H9 (cell line): ENCODE measurements around the gene SLC7A1. TPM values are rescaled to one million over a fixed set of nuclear protein-coding genes. Genes with fewer than 3 reads are reported as not detected.

Experiments used
- DNase-seq: peaks from one replicate; pipeline ENCODE4 v3.0.0-alpha.2; 2017
- H2AFZ ChIP-seq: one replicate; pipeline ENCODE4 v1.6.1; 2013; ENCODE audit warnings: mild to moderate bottlenecking, low read length, control low read depth, moderate library complexity
- H2AK5ac ChIP-seq: 2 replicates; pipeline ENCODE4 v1.6.1; 2013; ENCODE audit warnings: low read length, control low read depth, mixed read lengths; ENCODE audit not compliant: insufficient read length
- H2BK120ac ChIP-seq: one replicate; pipeline ENCODE4 v1.6.1; 2013; ENCODE audit warnings: low read depth, mild to moderate bottlenecking, low read length, control low read depth, inconsistent platforms; ENCODE audit not compliant: poor library complexity, severe bottlenecking
- H2BK12ac ChIP-seq: 2 replicates; pipeline ENCODE4 v1.6.1; 2013; ENCODE audit warnings: low read length, control low read depth, mixed read lengths, low read depth; ENCODE audit not compliant: insufficient read length
- H2BK15ac ChIP-seq: 2 replicates; pipeline ENCODE4 v1.6.1; 2013; ENCODE audit warnings: low read depth, low read length, control low read depth
- H2BK20ac ChIP-seq: one replicate; pipeline ENCODE4 v1.6.1; 2013; ENCODE audit warnings: low read depth, mild to moderate bottlenecking, low read length, control low read depth, inconsistent platforms; ENCODE audit not compliant: poor library complexity, severe bottlenecking
- H2BK5ac ChIP-seq: 2 replicates; pipeline ENCODE4 v1.6.1; 2013; ENCODE audit warnings: low read length, control low read depth, mixed read lengths; ENCODE audit not compliant: insufficient read length
- H3K14ac ChIP-seq: 2 replicates; pipeline ENCODE4 v1.6.1; 2013; ENCODE audit warnings: low read length, control low read depth; ENCODE audit not compliant: insufficient read depth
- H3K18ac ChIP-seq: 2 replicates; pipeline ENCODE4 v1.6.1; 2013; ENCODE audit warnings: low read depth, mild to moderate bottlenecking, mixed read lengths, low read length, control low read depth; ENCODE audit not compliant: insufficient read length
- H3K23ac ChIP-seq: 2 replicates; pipeline ENCODE4 v1.6.1; 2013; ENCODE audit warnings: low read length, control low read depth, mixed read lengths, low read depth; ENCODE audit not compliant: insufficient read length
- H3K23me2 ChIP-seq: 2 replicates; pipeline ENCODE4 v1.6.1; 2013; ENCODE audit warnings: low read depth, mild to moderate bottlenecking, mixed read lengths, low read length, control low read depth; ENCODE audit not compliant: insufficient read length, poor library complexity, severe bottlenecking
- H3K27ac ChIP-seq: 2 replicates; pipeline ENCODE4 v1.5.1; 2013; ENCODE audit warnings: low read length, control low read depth, mixed read lengths, low read depth; ENCODE audit not compliant: insufficient read length
- H3K27me3 ChIP-seq: 2 replicates; pipeline ENCODE4 v1.6.1; 2013; ENCODE audit warnings: low read length, control low read depth, inconsistent platforms; ENCODE audit not compliant: insufficient read depth
- H3K4ac ChIP-seq: 2 replicates; pipeline ENCODE4 v1.6.1; 2013; ENCODE audit warnings: low read depth, mild to moderate bottlenecking, control low read depth, inconsistent platforms, low read length, moderate library complexity
- H3K4me1 ChIP-seq: 2 replicates; pipeline ENCODE4 v1.6.1; 2013; ENCODE audit warnings: low read length, control low read depth, inconsistent platforms; ENCODE audit not compliant: insufficient read depth
- H3K4me2 ChIP-seq: 2 replicates; pipeline ENCODE4 v1.6.1; 2013; ENCODE audit warnings: low read length, control low read depth, mixed read lengths; ENCODE audit not compliant: insufficient read length, insufficient read depth
- H3K56ac ChIP-seq: 2 replicates; pipeline ENCODE4 v1.6.1; 2013; ENCODE audit warnings: low read depth, mild to moderate bottlenecking, mixed read lengths, low read length, control low read depth; ENCODE audit not compliant: insufficient read length
- H3K79me1 ChIP-seq: 2 replicates; pipeline ENCODE4 v1.6.1; 2013; ENCODE audit warnings: low read depth, mild to moderate bottlenecking, moderate library complexity, low read length, control low read depth, inconsistent platforms; ENCODE audit not compliant: insufficient read depth, poor library complexity, severe bottlenecking
- H3K79me2 ChIP-seq: 2 replicates; pipeline ENCODE4 v1.6.1; 2013; ENCODE audit warnings: low read length, control low read depth, inconsistent platforms; ENCODE audit not compliant: insufficient read depth
- H3K9ac ChIP-seq: 2 replicates; pipeline ENCODE4 v1.6.1; 2013; ENCODE audit warnings: low read length, control low read depth, mixed read lengths; ENCODE audit not compliant: insufficient read length; ENCODE audit errors: extremely low read depth
- H3K9me3 ChIP-seq: one replicate; pipeline ENCODE4 v1.6.1; 2013; ENCODE audit warnings: low read depth, low read length, inconsistent platforms; ENCODE audit not compliant: control insufficient read depth
- H3T11ph ChIP-seq: one replicate; pipeline ENCODE4 v1.6.1; 2013; ENCODE audit warnings: mild to moderate bottlenecking, low read length, control low read depth, inconsistent platforms
- H4K20me1 ChIP-seq: one replicate; pipeline ENCODE4 v1.6.1; 2013; ENCODE audit not compliant: control insufficient read depth, insufficient read length, insufficient read depth
- H4K5ac ChIP-seq: 2 replicates; pipeline ENCODE4 v1.6.1; 2013; ENCODE audit warnings: low read depth, mild to moderate bottlenecking, mixed read lengths, low read length, control low read depth; ENCODE audit not compliant: insufficient read length
- H4K8ac ChIP-seq: replicated peaks from 2 replicates; pipeline ENCODE4 v1.6.1; 2013; ENCODE audit warnings: low read length, control low read depth, mixed read lengths, low read depth; ENCODE audit not compliant: insufficient read length
- H4K91ac ChIP-seq: 2 replicates; pipeline ENCODE4 v1.6.1; 2013; ENCODE audit warnings: low read depth, mild to moderate bottlenecking, moderate library complexity, mixed read lengths, low read length, control low read depth; ENCODE audit not compliant: insufficient read length
- H3K27ac Mint-ChIP-seq, 3 experiments: 2 replicates in 2 of 3; 3 replicates in 1 of 3; pipeline ENCODE4 v1.8.0; 2020 to 2021; ENCODE audit warnings: mixed read lengths in 3 of 3, mild to moderate bottlenecking in 1 of 3, moderate library complexity in 1 of 3
- H3K27me3 Mint-ChIP-seq: 2 replicates; pipeline ENCODE4 v1.8.0; 2021; ENCODE audit warnings: low read depth, mild to moderate bottlenecking, moderate library complexity, mixed read lengths
- H3K36me3 Mint-ChIP-seq, 3 experiments: 2 replicates in 2 of 3; 3 replicates in 1 of 3; pipeline ENCODE4 v1.8.0; 2020 to 2021; ENCODE audit warnings: low read depth in 3 of 3, mixed read lengths in 3 of 3; ENCODE audit not compliant: insufficient read depth in 1 of 3
- H3K4me1 Mint-ChIP-seq, 2 experiments: 2 replicates each; pipeline ENCODE4 v1.8.0; 2020; ENCODE audit warnings: mixed read lengths in 2 of 2
- H3K4me3 Mint-ChIP-seq, 2 experiments: 2 replicates in 1 of 2; 3 replicates in 1 of 2; pipeline ENCODE4 v1.8.0; 2020 to 2021; ENCODE audit warnings: mild to moderate bottlenecking in 2 of 2, mixed read lengths in 2 of 2, moderate library complexity in 1 of 2
- H3K9me3 Mint-ChIP-seq, 2 experiments: 2 replicates in 1 of 2; 3 replicates in 1 of 2; pipeline ENCODE4 v1.8.0; 2020; ENCODE audit warnings: mild to moderate bottlenecking in 2 of 2, mixed read lengths in 2 of 2, moderate library complexity in 1 of 2
- WGBS: extraction: QIAGEN DNeasy Blood & Tissue Kit; methylation state at CpG from one replicate; pipeline ENCODE4 v1.1.7; 2013; ENCODE audit warnings: missing lambda C conversion rate, low lambda C conversion rate, mixed read lengths; ENCODE audit not compliant: insufficient read length; ENCODE audit errors: extremely low coverage; 5-methylcytosine and 5-hydroxymethylcytosine counted together
- total RNA-seq: library from RNA; stranded (reverse); gene quantifications from 2 replicates; pipeline ENCODE4 v1.2.1, GENCODE V29; 2021
- TF ChIP-seq, protein P1 (sequence below): fragments of 200-600 bp; sonication (generic); conservative IDR thresholded peaks from 3 replicates; pipeline ENCODE4 v1.8.0; 2021; ENCODE audit warnings: antibody characterized with exemption, mild to moderate bottlenecking

SLC7A1 gene
- total RNA-seq, 1 experiment from 2014 or later = 109 TPM

DNA sequence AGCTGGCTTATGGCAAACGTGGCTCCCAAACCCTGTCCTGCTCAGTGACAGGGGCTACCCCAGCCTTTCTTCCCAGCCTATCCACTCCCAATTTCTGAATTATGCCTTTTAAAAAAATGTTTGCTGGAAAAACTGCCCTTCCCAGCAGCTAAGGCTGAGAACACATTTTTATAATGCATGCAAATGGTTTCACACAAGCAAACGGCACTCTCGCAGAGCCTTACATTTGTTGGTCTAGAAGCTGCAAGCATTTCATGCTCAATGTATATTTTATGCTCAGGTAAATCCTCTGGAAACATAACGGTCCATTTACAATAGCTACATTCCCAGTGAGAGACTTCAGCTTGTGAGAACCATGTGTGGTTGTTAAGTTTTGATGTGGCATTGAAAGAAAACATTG is 61.4 kb downstream of the SLC7A1 start:
- peaks cover under 1% of the 10 kb centered on the region; the same call in 1 of the 2 replicates for H3K79me2 ChIP-seq
- H2BK120ac ChIP-seq = no peak overlapping the region
- no peak overlapping the region for H3K4me2 ChIP-seq
- no peaks in the 10 kb centered on the region for H3K23me2 ChIP-seq
- no peak overlapping the region for H2BK12ac ChIP-seq
- no peaks in the 10 kb centered on the region for H3K27me3 ChIP-seq
- no peaks in the 10 kb centered on the region for H4K20me1 ChIP-seq
- H3K36me3 Mint-ChIP-seq = peaks cover 33 to 69% (median 51%) of the 10 kb centered on the region in 3 experiments
- H3K27me3 Mint-ChIP-seq = no peaks in the 10 kb centered on the region
- no peak overlapping the region for H3K18ac ChIP-seq
- H3K4me3 Mint-ChIP-seq = no peak overlapping the region
- no peak overlapping the region for H2AK5ac ChIP-seq
- no peak overlapping the region for H2BK20ac ChIP-seq
- H3K79me1 ChIP-seq = peaks cover 3% of the 10 kb centered on the region
- H4K91ac ChIP-seq = no peak overlapping the region
- H3K23ac ChIP-seq = no peak overlapping the region
- no peak overlapping the region for H3K27ac Mint-ChIP-seq
- peaks cover 8 to 10% of the 10 kb centered on the region in 2 experiments for H3K4me1 Mint-ChIP-seq
- H3K4ac ChIP-seq = no peak overlapping the region
- H2BK15ac ChIP-seq = no peak overlapping the region
- H3K9me3 ChIP-seq = no peaks in the 10 kb centered on the region
- H3K14ac ChIP-seq = no peak overlapping the region
- H2BK5ac ChIP-seq = no peak overlapping the region
- no peak overlapping the region for H4K8ac ChIP-seq
- H3K4me1 ChIP-seq = no peaks in the 10 kb centered on the region
- H3K56ac ChIP-seq = no peak overlapping the region
- H4K5ac ChIP-seq = no peak overlapping the region
- DNase-seq = no peak
- WGBS = no CpG with 5 or more reads among the region's 4 CpGs
- TF ChIP-seq, protein P1, sequence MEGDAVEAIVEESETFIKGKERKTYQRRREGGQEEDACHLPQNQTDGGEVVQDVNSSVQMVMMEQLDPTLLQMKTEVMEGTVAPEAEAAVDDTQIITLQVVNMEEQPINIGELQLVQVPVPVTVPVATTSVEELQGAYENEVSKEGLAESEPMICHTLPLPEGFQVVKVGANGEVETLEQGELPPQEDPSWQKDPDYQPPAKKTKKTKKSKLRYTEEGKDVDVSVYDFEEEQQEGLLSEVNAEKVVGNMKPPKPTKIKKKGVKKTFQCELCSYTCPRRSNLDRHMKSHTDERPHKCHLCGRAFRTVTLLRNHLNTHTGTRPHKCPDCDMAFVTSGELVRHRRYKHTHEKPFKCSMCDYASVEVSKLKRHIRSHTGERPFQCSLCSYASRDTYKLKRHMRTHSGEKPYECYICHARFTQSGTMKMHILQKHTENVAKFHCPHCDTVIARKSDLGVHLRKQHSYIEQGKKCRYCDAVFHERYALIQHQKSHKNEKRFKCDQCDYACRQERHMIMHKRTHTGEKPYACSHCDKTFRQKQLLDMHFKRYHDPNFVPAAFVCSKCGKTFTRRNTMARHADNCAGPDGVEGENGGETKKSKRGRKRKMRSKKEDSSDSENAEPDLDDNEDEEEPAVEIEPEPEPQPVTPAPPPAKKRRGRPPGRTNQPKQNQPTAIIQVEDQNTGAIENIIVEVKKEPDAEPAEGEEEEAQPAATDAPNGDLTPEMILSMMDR = no peak
- H2AFZ ChIP-seq = no peak overlapping the region
- H3K9me3 Mint-ChIP-seq = no peaks in the 10 kb centered on the region
- H3K27ac ChIP-seq = no peak overlapping the region
- no peak overlapping the region for H3K9ac ChIP-seq
- H3T11ph ChIP-seq = no peak overlapping the region
